ENCODE data around the gene IL1RAPL1.

DNA sequence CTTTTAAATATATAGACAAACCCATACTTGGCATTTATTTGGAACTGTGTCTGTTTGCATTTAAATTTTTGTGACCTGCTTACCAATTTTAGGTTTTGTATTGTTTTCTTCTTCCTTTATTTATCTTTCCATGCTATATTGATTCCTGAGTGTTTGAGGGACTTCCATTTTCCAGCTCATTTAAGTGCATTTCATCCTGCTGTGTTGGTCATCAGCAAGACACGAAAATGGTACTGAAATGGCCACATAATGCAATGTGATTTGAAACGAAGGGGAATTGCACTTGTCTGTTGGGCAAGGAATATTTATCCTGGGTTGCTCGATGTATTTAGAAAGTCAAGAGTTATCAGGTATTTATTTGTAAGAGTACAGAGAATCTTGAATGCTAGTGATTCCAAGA, 1103.8 kb downstream of the IL1RAPL1 start:
- no peak for TF ChIP-seq GATA2 (IDR thresholded peaks at IDR 0.05; ENCODE audit: low read depth, low read length)
- TF ChIP-seq GATA3 (IDR thresholded peaks at IDR 0.05; ENCODE audit: low read depth, low read length), result no peak
